OCI-LY7 (cell line): ENCODE data around the gene MEGF6.

Experiments used
- EZH2phosphoT487 ChIP-seq: fragments of 200-600 bp; sonication (generic); IDR thresholded peaks from 2 replicates; pipeline ENCODE4 v1.6.1; 2018; ENCODE audit warnings: low read depth, borderline replicate concordance, mild to moderate bottlenecking, mixed run types, antibody characterized with exemption, low read length, moderate library complexity, mixed read lengths
- TF ChIP-seq, protein P1 (sequence below): fragments of 200-600 bp; sonication (generic); conservative IDR thresholded peaks from 2 replicates; pipeline ENCODE4 v1.5.1; 2014; ENCODE audit warnings: mild to moderate bottlenecking, antibody characterized with exemption, low read length, moderate library complexity, mixed read lengths

DNA sequence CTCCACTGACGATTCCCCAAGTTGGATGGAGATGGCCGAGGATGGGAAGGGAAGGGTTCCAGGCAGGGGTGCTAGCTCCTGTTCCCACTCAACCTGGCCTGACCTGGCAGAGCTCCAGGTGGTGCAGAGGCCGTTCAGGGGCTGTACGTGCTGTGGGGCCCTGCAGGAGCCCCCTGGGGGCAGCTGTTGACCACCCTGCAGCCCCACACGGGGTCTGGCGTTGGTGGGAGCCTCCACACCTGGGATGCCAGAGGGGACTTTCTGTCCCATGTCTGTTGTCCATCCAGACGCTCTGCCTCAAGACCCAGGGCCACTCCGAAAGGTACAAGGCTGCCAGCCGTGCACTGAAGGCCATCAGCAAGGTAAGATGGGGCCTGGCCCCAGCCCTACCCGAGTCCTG is 136.9 kb downstream of the MEGF6 start:
- TF ChIP-seq, protein P1, sequence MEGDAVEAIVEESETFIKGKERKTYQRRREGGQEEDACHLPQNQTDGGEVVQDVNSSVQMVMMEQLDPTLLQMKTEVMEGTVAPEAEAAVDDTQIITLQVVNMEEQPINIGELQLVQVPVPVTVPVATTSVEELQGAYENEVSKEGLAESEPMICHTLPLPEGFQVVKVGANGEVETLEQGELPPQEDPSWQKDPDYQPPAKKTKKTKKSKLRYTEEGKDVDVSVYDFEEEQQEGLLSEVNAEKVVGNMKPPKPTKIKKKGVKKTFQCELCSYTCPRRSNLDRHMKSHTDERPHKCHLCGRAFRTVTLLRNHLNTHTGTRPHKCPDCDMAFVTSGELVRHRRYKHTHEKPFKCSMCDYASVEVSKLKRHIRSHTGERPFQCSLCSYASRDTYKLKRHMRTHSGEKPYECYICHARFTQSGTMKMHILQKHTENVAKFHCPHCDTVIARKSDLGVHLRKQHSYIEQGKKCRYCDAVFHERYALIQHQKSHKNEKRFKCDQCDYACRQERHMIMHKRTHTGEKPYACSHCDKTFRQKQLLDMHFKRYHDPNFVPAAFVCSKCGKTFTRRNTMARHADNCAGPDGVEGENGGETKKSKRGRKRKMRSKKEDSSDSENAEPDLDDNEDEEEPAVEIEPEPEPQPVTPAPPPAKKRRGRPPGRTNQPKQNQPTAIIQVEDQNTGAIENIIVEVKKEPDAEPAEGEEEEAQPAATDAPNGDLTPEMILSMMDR, result no peak
- TF ChIP-seq EZH2phosphoT487, result no peak
